Limb (tissue), 2 donors: ENCODE measurements around the gene CLN6.

Experiments
- DNase-seq, 2 donors: peaks; one replicate each; pipeline ENCODE4 v3.0.0-alpha.2; 2016; ENCODE audit errors: extremely low spot score in 2 of 2

The CLN6 gene

GRCh38 chr15:68229386-68230156, at the start of gene CLN6:
CLN6 (minus strand) TSS chr15:68229728; CDS start chr15:68229584, 144 bp downstream.
- peak; percentile 70 to 92 for DNase-seq

- no peak for DNase-seq
Measured at GRCh38 chr15:68278595-68279405, 49.3 kb upstream of the CLN6 start.

DNA sequence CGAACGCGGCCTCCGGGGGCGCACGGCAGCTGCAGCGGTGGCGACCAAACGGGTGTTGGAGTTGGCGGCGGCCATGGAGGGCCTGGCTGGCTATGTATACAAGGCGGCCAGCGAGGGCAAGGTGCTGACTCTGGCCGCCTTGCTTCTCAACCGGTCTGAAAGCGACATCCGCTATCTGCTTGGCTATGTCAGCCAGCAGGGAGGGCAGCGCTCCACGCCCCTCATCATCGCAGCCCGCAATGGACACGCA, 48.7 kb upstream of the CLN6 start:
- DNase-seq, result peak in 1 of 2 donors; percentile 51

- DNase-seq, result peak; percentile 91 to 95
Measured at GRCh38 chr15:68277603-68278344, 48.2 kb upstream of the CLN6 start, which contains the start of gene FEM1B. FEM1B (plus strand) TSS chr15:68277745; CDS start chr15:68278418, 673 bp downstream.

DNA sequence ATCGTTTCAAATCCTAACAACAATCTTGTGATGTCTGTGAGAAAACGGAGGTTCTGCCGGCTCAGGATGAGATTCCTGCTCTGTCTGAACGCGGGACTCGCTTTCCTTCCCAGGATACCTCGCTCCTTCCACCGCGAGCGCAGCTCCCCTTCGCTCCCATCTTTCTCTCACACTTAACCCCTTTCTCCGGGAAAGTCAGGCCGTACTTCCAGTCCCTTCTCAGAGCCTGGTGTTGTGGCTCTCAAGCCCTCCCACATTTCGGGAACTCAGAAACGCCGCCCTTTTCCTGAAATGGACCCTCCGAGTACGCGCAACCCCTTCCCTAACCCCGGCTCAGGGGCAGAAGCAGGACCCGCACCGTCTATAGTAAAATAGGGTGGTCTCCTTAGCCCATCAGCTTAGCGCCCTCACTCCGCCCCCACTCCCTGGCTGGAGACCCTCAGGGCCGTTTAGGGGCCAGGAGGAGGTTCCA, 47.6 kb upstream of the CLN6 start:
- peak in 1 of 2 donors; percentile 81 for DNase-seq

GRCh38 chr15:68276668-68277067, 47.1 kb upstream of the CLN6 start:
- no peak for DNase-seq

DNA sequence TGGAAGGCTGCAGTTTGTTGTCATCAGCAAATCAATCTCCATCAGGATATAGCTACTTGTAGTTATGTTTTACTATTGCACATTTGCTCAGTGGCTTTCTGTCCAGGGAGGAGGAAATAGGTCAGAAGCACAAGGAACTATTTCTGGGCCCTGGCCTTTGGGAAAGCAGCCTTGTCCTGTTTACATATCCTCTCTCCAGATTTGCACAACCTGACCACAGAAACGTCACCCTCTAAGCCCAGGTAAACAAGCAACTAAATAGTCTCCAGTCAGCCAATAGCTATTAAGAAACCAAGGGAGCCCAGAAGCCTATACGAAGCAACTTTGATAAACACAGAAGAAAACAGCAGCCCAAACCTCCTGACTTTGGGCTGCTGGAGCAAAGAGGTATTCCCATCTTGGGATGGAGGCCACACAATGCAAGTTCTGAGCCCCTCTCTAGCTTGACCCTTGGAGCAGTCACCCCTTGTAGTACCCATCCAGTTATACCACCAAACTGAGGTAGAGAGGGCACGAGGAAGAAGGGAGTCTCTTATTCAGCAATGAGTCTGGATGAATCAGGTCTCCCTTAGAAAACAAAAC, 45.7 kb upstream of the CLN6 start:
- no peak for DNase-seq

GRCh38 chr15:68274201-68274848, 44.8 kb upstream of the CLN6 start:
- DNase-seq, result no peak

DNA sequence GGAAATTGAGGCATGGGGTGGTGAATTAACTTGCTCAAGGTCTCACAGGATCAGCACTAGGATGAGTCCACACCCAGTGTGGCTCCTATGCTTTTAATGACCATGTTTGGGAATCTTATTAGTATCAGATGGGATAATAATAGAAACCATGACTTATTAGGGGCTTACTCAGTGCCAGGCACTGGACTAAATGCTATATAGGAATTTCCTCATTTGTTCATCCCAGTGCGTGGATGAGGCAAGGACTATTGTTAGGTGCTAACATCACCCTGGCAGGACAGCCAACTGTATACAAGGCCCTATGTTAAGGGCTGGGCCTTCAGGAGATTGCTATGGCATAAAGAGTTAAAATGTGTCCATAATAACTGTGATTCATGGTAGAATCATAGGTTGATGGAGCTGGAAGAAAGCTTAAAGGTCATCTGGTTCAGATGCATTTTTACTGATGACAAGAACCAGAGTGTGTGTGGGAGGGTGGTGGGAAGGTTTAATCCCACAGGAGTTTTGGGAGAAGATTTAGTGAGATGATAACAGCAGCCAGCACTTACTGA, 43.3 kb upstream of the CLN6 start:
- no peak for DNase-seq

DNA sequence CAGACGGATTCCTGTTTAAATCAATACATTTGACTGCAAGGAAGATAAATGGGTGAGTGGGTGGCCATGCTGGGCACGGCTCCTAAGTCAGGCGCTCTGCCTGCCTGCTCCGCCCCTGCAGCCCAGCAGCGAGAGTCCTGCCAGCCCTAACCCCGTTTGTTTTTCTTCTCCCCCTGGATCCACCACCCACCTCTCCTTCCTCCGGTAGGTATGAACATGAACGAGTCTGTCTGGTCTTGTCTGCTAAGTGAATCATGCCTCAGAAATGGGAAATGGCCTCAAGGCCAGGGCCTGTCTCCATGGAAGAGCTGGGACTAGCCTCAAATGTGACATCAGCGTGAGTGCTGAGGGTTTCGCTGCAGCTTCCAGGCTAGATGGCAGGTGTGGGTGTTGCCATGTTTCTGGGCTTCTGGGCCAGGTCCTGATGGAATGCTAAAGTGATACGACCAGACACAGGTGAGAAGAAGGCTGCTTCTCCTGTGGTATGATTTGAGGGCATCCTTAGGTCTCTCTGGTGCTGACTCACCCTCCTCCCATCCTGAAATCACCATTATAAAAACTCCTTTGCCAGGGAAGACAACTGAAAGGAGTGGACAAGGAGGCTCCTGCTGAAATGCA, 42.4 kb upstream of the CLN6 start:
- peak in 1 of 2 donors; percentile 39 for DNase-seq

GRCh38 chr15:68268405-68268804, 38.9 kb upstream of the CLN6 start:
- DNase-seq, result no peak

GRCh38 chr15:68265674-68266073, 36.1 kb upstream of the CLN6 start:
- no peak for DNase-seq

DNA sequence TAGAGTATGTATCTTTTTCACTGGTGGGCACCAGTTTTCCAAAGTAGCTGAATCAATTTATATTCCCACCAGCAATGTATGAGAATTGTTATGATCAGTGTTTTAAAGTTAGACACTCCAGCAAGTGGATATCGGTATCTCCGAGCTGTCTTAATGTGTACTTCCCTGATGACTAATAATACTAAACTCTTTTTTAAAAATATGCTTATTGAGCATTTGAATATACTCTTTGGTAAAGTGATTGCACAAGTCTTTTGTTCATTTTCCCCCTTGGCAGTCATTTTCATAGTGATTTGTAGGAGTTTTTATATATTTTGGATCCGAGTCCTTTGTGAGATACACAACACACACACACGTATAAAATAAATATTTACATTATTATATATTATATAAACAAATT, 35.6 kb upstream of the CLN6 start:
- no peak for DNase-seq

GRCh38 chr15:68264282-68264681, 34.8 kb upstream of the CLN6 start:
- DNase-seq, result no peak

- no peak for DNase-seq
Measured at GRCh38 chr15:68262514-68263356, 33.2 kb upstream of the CLN6 start.

- DNase-seq, result no peak
Measured at GRCh38 chr15:68261980-68262379, 32.5 kb upstream of the CLN6 start.

DNA sequence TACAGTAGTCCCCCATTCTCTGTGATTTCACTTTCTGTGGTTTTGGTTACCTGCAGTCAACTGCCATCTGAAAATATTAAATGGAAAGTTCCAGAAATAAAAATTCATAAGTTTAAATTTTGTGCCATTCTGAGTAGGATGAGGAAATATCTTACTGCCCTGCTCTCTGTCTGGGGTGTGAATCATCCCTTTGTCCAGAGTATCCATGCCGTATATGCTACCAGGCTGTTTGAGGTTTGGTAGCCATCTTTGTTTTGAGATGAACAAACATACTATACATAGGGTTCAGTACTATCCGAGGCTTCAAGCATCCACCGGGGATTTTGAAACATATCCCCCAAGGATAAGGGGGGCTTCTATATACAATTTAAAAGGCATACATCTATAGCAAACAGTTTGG, 31.7 kb upstream of the CLN6 start:
- no peak for DNase-seq

DNA sequence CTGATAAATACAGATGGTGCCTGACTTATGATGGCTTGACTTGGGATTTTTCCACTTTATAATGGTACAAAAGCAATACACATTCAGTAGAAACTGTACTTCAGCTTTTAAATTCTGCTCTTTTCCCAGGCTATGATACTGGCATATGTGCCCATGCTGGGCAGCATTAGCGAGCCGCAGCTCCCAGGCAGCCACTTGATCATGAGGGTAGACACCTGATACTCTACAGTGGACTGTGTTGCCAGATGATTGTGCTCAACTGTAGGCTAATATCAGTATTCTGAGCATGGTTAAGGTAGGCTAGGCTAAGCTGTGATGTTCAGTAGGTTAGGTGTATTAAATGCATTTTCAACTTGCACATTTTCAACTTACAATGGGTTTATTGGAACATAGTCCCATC, 30.4 kb upstream of the CLN6 start:
- DNase-seq, result no peak

DNA sequence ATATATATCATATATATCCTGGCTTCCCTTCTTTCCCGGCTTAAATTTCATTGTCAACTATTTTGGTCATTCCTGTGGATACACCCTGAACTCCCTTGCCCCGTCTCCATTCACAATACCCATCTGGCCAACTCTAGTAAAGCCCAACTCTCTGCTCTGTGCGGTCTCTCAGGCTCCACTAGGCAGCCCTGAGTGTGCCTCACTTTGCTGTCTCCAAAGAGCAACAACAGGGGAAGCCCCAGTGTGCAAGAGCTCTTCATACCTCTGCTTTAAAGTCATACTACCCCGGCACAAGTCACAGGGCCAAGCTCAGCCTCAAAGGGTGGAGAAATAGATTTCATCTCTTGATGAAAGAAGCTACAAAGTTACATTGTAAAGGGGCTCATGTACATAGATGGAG, 29.2 kb upstream of the CLN6 start:
- no peak for DNase-seq
